CD4-positive, alpha-beta T cell (primary cell): ENCODE measurements around the gene ZMIZ2. TPM values are rescaled to one million over a fixed set of nuclear protein-coding genes. Genes with fewer than 3 reads are reported as not detected.
A peak's percentile ranks its signal among the peaks of the same experiment; 100 is the strongest.

ENCODE experiments used
- ATAC-seq: fragments of 200-7000 bp; cut with Tn5 transposase; one replicate; pipeline ENCODE4 v1.10.0; 2022; ENCODE audit warnings: mild to moderate bottlenecking; ENCODE audit not compliant: poor library complexity
- CTCF ChIA-PET: fragments of 350-600 bp; sonication (Branson Sonifier 250); formaldehyde crosslinking; loops from one replicate; lab custom pipeline; 2021; ENCODE audit warnings: antibody characterized with exemption, inconsistent platforms; lab: Charles Lee
- POLR2A ChIA-PET: fragments of 350-600 bp; sonication (Branson Sonifier 250); formaldehyde crosslinking; loops from one replicate; lab custom pipeline; 2021; ENCODE audit warnings: antibody characterized with exemption, inconsistent platforms; lab: Charles Lee
- DNase-seq, 14 experiments: peaks; one replicate each; pipeline ENCODE4 v3.0.0-alpha.2; 2013 to 2020; ENCODE audit warnings: mixed read lengths in 2 of 14
- H3K27ac ChIP-seq, 2 donors: one replicate each; pipeline versions ENCODE4 v1.5.1 to v1.7.0; 2013; ENCODE audit warnings: low read length in 2 of 2, low read depth in 1 of 2, mild to moderate bottlenecking in 1 of 2
- H3K27me3 ChIP-seq, 2 experiments: 1 replicate in 1 of 2; 2 replicates in 1 of 2; pipeline versions ENCODE4 v1.6.1 to v1.7.0; 2013; ENCODE audit warnings: low read length in 2 of 2, control low read depth in 1 of 2, mild to moderate bottlenecking in 1 of 2, moderate library complexity in 1 of 2; ENCODE audit not compliant: insufficient read depth in 2 of 2, control insufficient read depth in 1 of 2
- H3K36me3 ChIP-seq: one replicate; pipeline ENCODE4 v1.6.1; 2013; ENCODE audit warnings: low read length, control low read depth; ENCODE audit not compliant: insufficient read depth
- H3K4me1 ChIP-seq: one replicate; pipeline ENCODE4 v1.6.1; 2013; ENCODE audit warnings: low read length, control low read depth; ENCODE audit not compliant: insufficient read depth
- H3K4me3 ChIP-seq: one replicate; pipeline ENCODE4 v1.5.1; 2013; ENCODE audit warnings: mild to moderate bottlenecking, low read length, moderate library complexity
- H3K9me3 ChIP-seq, 2 experiments: 1 replicate in 1 of 2; 2 replicates in 1 of 2; pipeline versions ENCODE4 v1.6.1 to v1.7.0; 2013; ENCODE audit warnings: low read length in 2 of 2, mild to moderate bottlenecking in 2 of 2, control low read depth in 1 of 2, moderate library complexity in 1 of 2; ENCODE audit not compliant: control insufficient read depth in 1 of 2, insufficient read depth in 1 of 2
- H3K27ac Mint-ChIP-seq: one replicate; pipeline ENCODE4 v1.8.0; 2020; ENCODE audit warnings: mixed read lengths
- H3K27me3 Mint-ChIP-seq: one replicate; pipeline ENCODE4 v1.8.0; 2021; ENCODE audit warnings: mixed read lengths
- H3K36me3 Mint-ChIP-seq: one replicate; pipeline ENCODE4 v1.8.0; 2021; ENCODE audit warnings: low read depth, mixed read lengths
- H3K4me1 Mint-ChIP-seq: one replicate; pipeline ENCODE4 v1.8.0; 2021; ENCODE audit warnings: low read depth, mixed read lengths
- H3K4me3 Mint-ChIP-seq: one replicate; pipeline ENCODE4 v1.8.0; 2020; ENCODE audit warnings: mild to moderate bottlenecking, mixed read lengths
- H3K9me3 Mint-ChIP-seq: one replicate; pipeline ENCODE4 v1.8.0; 2020; ENCODE audit warnings: mixed read lengths
- intact Hi-C, 2 experiments: fragments of 100-400 bp; cut with DNase I in 1 of 2; cut with micrococcal nuclease in 1 of 2; formaldehyde crosslinking; loops; one replicate each; pipeline versions ENCODE4 v1.15.1 to v1.9.0; 2023 to 2025; cut with DNase I, micrococcal nuclease
- total RNA-seq, 174 experiments: library from RNA in 2 of 174; stranded (reverse) in 2 of 174; gene quantifications; one replicate each; pipeline ENCODE4 v1.2.3 and lab custom pipeline; 2021 to 2026
- TF ChIP-seq, protein P1 (sequence below): fragments of 200-600 bp; IDR thresholded peaks from one replicate; pipeline ENCODE4 v1.8.0; 2022; ENCODE audit warnings: antibody characterized with exemption, mild to moderate bottlenecking

ZMIZ2 gene
- total RNA-seq, 2 experiments from 2014 or later, result 81.5 to 82.0 TPM

DNA sequence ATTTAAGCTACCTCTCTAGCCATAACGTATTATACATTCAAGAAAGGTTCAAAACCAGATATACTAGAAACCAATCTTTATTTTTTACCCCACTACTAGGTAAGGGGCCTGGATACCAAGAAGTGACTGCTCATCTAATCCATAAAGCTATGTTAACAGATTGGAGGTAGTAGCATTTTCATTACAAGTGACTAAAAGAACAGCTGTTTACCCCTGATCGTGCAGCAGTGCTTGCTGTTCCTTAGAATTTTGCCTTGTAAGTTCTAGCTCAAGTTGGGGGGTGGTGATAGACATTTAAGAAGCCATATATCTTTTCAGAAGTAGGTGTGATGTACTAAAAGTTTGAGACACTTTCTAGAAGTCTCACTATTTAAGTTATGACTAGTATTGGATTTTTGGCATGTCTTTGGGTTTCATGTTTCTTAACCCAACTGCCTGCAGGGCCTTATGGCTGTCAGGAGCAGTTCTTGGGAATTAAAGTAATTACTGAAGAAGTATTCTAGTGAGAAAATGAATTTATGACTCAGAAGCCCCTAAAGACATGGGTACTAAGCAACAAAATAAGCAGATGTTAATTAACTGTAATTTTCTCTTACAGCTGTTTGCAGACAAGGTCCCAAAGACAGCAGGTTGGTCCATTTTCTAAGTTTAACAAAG lies 50.1 kb downstream of the ZMIZ2 start:
- Histone ChIP-seq H3K9me3 (no peaks in the 10 kb centered on the region), H3K4me3 (peak overlapping the region; percentile 65), H3K36me3 (peaks cover 58% of the 10 kb centered on the region), H3K27ac (peak overlapping the region in 1 of 2 donors; percentile 10), H3K27me3 (no peaks in the 10 kb centered on the region), H3K4me1 (peaks cover 29% of the 10 kb centered on the region)
- Mint-ChIP-seq H3K4me3 (peak overlapping the region; percentile 91), H3K9me3 (no peaks in the 10 kb centered on the region), H3K27ac (peak overlapping the region; percentile 93), H3K27me3 (no peaks in the 10 kb centered on the region), H3K4me1 (peaks cover 40% of the 10 kb centered on the region), H3K36me3 (peaks cover 73% of the 10 kb centered on the region)
- ChIA-PET CTCF (interaction anchor here (0.7 to 1.1 kb wide), 4 partner anchors 29 to 58 kb away, joined by 3 to 4 read pairs (median 3); partner anchors contain the start of gene H2AZ2), POLR2A (interaction anchor here (0.6 to 5.9 kb wide), 17 partner anchors 10 to 308 kb away, joined by 3 to 58 read pairs (median 5); partner anchors contain the start of genes DDX56, H2AZ2, NUDCD3 and OGDH)
- ATAC-seq (no peak), DNase-seq (no peak)
- intact Hi-C loops, result loop anchor here (5.0 to 10.0 kb wide), 6 partner anchors 51 to 754 kb away; partner anchors contain the start of genes OGDH (in 2 of the 2), DBNL (in 1 of the 2) and ZMIZ2 (in 1 of the 2)
- TF ChIP-seq, protein P1, sequence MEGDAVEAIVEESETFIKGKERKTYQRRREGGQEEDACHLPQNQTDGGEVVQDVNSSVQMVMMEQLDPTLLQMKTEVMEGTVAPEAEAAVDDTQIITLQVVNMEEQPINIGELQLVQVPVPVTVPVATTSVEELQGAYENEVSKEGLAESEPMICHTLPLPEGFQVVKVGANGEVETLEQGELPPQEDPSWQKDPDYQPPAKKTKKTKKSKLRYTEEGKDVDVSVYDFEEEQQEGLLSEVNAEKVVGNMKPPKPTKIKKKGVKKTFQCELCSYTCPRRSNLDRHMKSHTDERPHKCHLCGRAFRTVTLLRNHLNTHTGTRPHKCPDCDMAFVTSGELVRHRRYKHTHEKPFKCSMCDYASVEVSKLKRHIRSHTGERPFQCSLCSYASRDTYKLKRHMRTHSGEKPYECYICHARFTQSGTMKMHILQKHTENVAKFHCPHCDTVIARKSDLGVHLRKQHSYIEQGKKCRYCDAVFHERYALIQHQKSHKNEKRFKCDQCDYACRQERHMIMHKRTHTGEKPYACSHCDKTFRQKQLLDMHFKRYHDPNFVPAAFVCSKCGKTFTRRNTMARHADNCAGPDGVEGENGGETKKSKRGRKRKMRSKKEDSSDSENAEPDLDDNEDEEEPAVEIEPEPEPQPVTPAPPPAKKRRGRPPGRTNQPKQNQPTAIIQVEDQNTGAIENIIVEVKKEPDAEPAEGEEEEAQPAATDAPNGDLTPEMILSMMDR, result no peak

DNA sequence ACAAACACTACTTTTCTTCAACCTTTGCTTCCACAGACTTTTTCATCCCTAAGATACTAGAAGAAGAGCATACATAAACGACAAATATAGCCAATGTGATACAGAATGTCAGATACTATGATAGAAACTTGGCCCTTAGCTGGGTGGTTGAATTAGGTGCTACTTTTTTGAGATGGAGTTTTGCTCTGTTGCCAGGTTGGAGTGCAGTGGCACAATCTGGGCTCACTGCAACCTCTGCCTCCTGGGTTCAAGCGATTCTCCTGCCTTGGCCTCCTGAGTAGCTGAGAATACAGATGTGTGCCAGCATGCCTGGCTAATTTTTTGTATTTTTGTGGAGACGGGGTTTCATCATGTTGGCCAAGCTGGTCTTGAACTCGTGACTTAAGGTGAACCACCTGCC lies 51.3 kb downstream of the ZMIZ2 start:
- H3K27ac Mint-ChIP-seq, result peak overlapping the region; percentile 76
- Histone ChIP-seq H3K4me3 (no peak overlapping the region), H3K27ac (no peak overlapping the region), H3K9me3 (no peaks in the 10 kb centered on the region), H3K4me1 (peaks cover 29% of the 10 kb centered on the region), H3K36me3 (peaks cover 63% of the 10 kb centered on the region), H3K27me3 (no peaks in the 10 kb centered on the region)
- ATAC-seq (no peak), DNase-seq (no peak)
- intact Hi-C loops, result loop anchor here (5.0 to 10.0 kb wide), 6 partner anchors 53 to 755 kb away; partner anchors contain the start of genes OGDH (in 2 of the 2), DBNL (in 1 of the 2) and ZMIZ2 (in 1 of the 2)
- H3K9me3 Mint-ChIP-seq, result no peaks in the 10 kb centered on the region
- H3K4me3 Mint-ChIP-seq, result peak overlapping the region; percentile 3
- no peaks in the 10 kb centered on the region for H3K27me3 Mint-ChIP-seq
- POLR2A ChIA-PET, result interaction anchor here (1.0 to 5.9 kb wide), 2 partner anchors 47 to 169 kb away, joined by 3 to 58 read pairs; partner anchors contain the start of gene H2AZ2
- H3K36me3 Mint-ChIP-seq, result peaks cover 75% of the 10 kb centered on the region
- peaks cover 40% of the 10 kb centered on the region for H3K4me1 Mint-ChIP-seq
- CTCF ChIA-PET, result no interaction called here
- TF ChIP-seq, protein P1, result no peak

DNA sequence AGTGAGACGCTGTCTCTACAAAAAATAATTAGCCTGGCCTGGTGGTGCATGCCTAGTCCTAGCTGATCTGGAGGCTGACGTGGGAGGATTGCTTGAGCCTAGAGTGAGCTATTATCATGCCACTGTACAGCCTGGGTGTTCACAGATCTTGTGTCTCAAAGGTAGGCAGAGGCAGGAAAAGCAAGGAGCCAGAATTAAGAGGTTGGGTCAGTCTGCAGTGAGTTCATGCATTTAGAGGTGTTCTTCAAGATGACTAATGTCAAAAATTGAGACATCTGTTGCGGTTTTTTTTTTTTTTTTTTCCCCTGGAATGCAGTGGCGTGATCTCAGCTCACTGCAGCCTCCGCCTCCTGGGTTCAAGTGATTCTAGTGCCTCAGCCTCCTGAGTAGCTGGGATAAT lies 53.2 kb downstream of the ZMIZ2 start:
- ChIA-PET CTCF (interaction anchor here (0.6 to 1.1 kb wide), 2 partner anchors 30 to 46 kb away, joined by 3 to 4 read pairs; partner anchors contain the start of gene H2AZ2), POLR2A (no interaction called here)
- H3K36me3 Mint-ChIP-seq, result peaks cover 67% of the 10 kb centered on the region
- H3K27ac Mint-ChIP-seq, result peak overlapping the region; percentile 76
- Histone ChIP-seq H3K36me3 (peaks cover 63% of the 10 kb centered on the region), H3K27ac (no peak overlapping the region), H3K9me3 (no peaks in the 10 kb centered on the region), H3K4me1 (peaks cover 20% of the 10 kb centered on the region), H3K4me3 (no peak overlapping the region), H3K27me3 (no peaks in the 10 kb centered on the region)
- peaks cover 35% of the 10 kb centered on the region for H3K4me1 Mint-ChIP-seq
- H3K4me3 Mint-ChIP-seq, result no peak overlapping the region
- ATAC-seq (no peak), DNase-seq (no peak)
- no peaks in the 10 kb centered on the region for H3K27me3 Mint-ChIP-seq
- intact Hi-C loops, result no loop called here
- TF ChIP-seq, protein P1, result no peak
- no peaks in the 10 kb centered on the region for H3K9me3 Mint-ChIP-seq
